HepG2 (cell line): ENCODE measurements around the gene INHBE. TPM values are rescaled to one million over a fixed set of nuclear protein-coding genes. Genes with fewer than 3 reads are reported as not detected.

Experiments
- CEBPB ChIP-seq: IDR thresholded peaks from 2 replicates; pipeline ENCODE4 v1.6.1; 2011; ENCODE audit warnings: low read depth, low read length, improper control_type of control experiment, borderline replicate concordance
- FOXK1 ChIP-seq: sonication (generic); formaldehyde crosslinking; IDR thresholded peaks from 2 replicates; pipeline ENCODE4 v1.4.0; 2020; ENCODE audit warnings: low read depth, missing genetic modification reagents, borderline replicate concordance
- NCOA2 ChIP-seq: sonication (generic); formaldehyde crosslinking; IDR thresholded peaks from 2 replicates; pipeline ENCODE4 v1.8.0; 2022; ENCODE audit warnings: inconsistent platforms
- POLR2G ChIP-seq: fragments of 200-400 bp; formaldehyde crosslinking; IDR thresholded peaks from 2 replicates; pipeline ENCODE4 v1.6.1; 2018; ENCODE audit warnings: mild to moderate bottlenecking, low read depth, low read length, moderate library complexity
- SAP130 ChIP-seq: IDR thresholded peaks from 2 replicates; pipeline ENCODE4 v1.6.1; 2016; ENCODE audit warnings: low read depth
- ZNF256 ChIP-seq: sonication (generic); formaldehyde crosslinking; conservative IDR thresholded peaks from 2 replicates; pipeline ENCODE4 v1.4.0; 2020; ENCODE audit warnings: missing genetic modification reagents
- ZNF644 ChIP-seq: IDR thresholded peaks from 2 replicates; pipeline ENCODE4 v1.6.1; 2016; ENCODE audit warnings: low read depth
- polyA plus RNA-seq, 8 experiments: library from polyadenylated mRNA; depleted of rRNA in 3 of 8; stranded (reverse) in 7 of 8; unstranded in 1 of 8; fragments of >200 nt; fragmentation: Illumina TruSeq in 4 of 8; extraction: Trizol in 4 of 8; gene quantifications; 2 replicates each; pipeline versions ENCODE4 v1.2.1 to v1.2.3, GENCODE V29; 2011 to 2016; ENCODE audit warnings: low read depth in 4 of 8, missing spikeins in 1 of 8, mixed read lengths in 1 of 8; ENCODE audit not compliant: insufficient read depth in 1 of 8
- total RNA-seq, 5 experiments: library from RNA; depleted of rRNA; stranded (reverse); fragments of >200 nt; fragmentation: Illumina TruSeq; extraction: Trizol; gene quantifications; 2 replicates each; pipeline ENCODE4 v1.2.3, GENCODE V29; 2016; ENCODE audit warnings: low read depth in 1 of 5
- TF ChIP-seq, protein P1 (sequence below): IDR thresholded peaks from 2 replicates; pipeline ENCODE4 v1.6.1; 2016; ENCODE audit warnings: low read depth, missing genetic modification reagents, missing compliant biosample characterization
- TF ChIP-seq, protein P2 (sequence below): sonication (generic); formaldehyde crosslinking; IDR thresholded peaks from 2 replicates; pipeline ENCODE4 v1.9.0; 2021; ENCODE audit warnings: missing genetic modification reagents, mild to moderate bottlenecking, borderline replicate concordance
- TF ChIP-seq, protein P3 (sequence below): sonication (generic); formaldehyde crosslinking; IDR thresholded peaks from 2 replicates; pipeline ENCODE4; 2020; ENCODE audit warnings: missing genetic modification reagents, mild to moderate bottlenecking, borderline replicate concordance
- TF ChIP-seq, protein P4 (sequence below): sonication (generic); formaldehyde crosslinking; IDR thresholded peaks from 2 replicates; pipeline ENCODE4 v1.8.0; 2022; ENCODE audit warnings: mild to moderate bottlenecking, missing genetic modification reagents; ENCODE audit not compliant: insufficient replicate concordance

INHBE gene
- total and polyA plus RNA-seq, 2 of the 13 experiments (the other 11 are each of a cell fraction or from before 2014, with no cell fraction given), result 17.0 to 32.0 TPM

DNA sequence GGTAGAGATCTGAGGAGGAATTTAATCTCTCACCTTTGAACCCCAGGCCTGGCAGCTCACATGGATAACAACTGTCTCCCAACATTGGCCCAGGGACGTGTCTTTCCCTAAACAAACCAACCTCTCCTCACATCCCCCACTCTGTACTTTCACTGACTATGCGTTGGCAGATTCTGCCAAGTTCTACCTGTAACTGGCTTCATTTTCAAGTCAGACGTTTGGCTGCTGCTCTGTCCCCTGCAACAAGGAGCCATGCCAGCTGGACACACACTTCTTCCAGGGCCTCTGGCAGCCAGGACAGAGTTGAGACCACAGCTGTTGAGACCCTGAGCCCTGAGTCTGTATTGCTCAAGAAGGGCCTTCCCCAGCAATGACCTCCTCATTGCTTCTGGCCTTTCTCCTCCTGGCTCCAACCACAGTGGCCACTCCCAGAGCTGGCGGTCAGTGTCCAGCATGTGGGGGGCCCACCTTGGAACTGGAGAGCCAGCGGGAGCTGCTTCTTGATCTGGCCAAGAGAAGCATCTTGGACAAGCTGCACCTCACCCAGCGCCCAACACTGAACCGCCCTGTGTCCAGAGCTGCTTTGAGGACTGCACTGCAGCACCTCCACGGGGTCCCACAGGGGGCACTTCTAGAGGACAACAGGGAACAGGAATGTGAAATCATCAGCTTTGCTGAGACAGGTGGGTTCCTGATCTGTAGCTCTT is 20.4 kb upstream of the INHBE start, which contains the start of gene INHBC (continued):
- TF ChIP-seq, protein P1, sequence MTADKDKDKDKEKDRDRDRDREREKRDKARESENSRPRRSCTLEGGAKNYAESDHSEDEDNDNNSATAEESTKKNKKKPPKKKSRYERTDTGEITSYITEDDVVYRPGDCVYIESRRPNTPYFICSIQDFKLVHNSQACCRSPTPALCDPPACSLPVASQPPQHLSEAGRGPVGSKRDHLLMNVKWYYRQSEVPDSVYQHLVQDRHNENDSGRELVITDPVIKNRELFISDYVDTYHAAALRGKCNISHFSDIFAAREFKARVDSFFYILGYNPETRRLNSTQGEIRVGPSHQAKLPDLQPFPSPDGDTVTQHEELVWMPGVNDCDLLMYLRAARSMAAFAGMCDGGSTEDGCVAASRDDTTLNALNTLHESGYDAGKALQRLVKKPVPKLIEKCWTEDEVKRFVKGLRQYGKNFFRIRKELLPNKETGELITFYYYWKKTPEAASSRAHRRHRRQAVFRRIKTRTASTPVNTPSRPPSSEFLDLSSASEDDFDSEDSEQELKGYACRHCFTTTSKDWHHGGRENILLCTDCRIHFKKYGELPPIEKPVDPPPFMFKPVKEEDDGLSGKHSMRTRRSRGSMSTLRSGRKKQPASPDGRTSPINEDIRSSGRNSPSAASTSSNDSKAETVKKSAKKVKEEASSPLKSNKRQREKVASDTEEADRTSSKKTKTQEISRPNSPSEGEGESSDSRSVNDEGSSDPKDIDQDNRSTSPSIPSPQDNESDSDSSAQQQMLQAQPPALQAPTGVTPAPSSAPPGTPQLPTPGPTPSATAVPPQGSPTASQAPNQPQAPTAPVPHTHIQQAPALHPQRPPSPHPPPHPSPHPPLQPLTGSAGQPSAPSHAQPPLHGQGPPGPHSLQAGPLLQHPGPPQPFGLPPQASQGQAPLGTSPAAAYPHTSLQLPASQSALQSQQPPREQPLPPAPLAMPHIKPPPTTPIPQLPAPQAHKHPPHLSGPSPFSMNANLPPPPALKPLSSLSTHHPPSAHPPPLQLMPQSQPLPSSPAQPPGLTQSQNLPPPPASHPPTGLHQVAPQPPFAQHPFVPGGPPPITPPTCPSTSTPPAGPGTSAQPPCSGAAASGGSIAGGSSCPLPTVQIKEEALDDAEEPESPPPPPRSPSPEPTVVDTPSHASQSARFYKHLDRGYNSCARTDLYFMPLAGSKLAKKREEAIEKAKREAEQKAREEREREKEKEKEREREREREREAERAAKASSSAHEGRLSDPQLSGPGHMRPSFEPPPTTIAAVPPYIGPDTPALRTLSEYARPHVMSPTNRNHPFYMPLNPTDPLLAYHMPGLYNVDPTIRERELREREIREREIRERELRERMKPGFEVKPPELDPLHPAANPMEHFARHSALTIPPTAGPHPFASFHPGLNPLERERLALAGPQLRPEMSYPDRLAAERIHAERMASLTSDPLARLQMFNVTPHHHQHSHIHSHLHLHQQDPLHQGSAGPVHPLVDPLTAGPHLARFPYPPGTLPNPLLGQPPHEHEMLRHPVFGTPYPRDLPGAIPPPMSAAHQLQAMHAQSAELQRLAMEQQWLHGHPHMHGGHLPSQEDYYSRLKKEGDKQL (CRISPR knock-in tag), result no peak
- TF ChIP-seq ZNF644 (CRISPR knock-in tag) (no peak), FOXK1 (CRISPR knock-in tag) (peak; percentile 19; the same call in 1 of the 2 replicates), SAP130 (CRISPR knock-in tag) (peak; percentile 38), NCOA2 (CRISPR knock-in tag) (no peak), POLR2G (peak; percentile 71), ZNF256 (CRISPR knock-in tag) (no peak), CEBPB (peak; percentile 80; the same call in 1 of the 2 replicates)
- TF ChIP-seq, protein P2, sequence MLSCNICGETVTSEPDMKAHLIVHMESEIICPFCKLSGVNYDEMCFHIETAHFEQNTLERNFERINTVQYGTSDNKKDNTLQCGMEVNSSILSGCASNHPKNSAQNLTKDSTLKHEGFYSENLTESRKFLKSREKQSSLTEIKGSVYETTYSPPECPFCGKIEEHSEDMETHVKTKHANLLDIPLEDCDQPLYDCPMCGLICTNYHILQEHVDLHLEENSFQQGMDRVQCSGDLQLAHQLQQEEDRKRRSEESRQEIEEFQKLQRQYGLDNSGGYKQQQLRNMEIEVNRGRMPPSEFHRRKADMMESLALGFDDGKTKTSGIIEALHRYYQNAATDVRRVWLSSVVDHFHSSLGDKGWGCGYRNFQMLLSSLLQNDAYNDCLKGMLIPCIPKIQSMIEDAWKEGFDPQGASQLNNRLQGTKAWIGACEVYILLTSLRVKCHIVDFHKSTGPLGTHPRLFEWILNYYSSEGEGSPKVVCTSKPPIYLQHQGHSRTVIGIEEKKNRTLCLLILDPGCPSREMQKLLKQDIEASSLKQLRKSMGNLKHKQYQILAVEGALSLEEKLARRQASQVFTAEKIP (CRISPR knock-in tag), result no peak
- TF ChIP-seq, protein P3, sequence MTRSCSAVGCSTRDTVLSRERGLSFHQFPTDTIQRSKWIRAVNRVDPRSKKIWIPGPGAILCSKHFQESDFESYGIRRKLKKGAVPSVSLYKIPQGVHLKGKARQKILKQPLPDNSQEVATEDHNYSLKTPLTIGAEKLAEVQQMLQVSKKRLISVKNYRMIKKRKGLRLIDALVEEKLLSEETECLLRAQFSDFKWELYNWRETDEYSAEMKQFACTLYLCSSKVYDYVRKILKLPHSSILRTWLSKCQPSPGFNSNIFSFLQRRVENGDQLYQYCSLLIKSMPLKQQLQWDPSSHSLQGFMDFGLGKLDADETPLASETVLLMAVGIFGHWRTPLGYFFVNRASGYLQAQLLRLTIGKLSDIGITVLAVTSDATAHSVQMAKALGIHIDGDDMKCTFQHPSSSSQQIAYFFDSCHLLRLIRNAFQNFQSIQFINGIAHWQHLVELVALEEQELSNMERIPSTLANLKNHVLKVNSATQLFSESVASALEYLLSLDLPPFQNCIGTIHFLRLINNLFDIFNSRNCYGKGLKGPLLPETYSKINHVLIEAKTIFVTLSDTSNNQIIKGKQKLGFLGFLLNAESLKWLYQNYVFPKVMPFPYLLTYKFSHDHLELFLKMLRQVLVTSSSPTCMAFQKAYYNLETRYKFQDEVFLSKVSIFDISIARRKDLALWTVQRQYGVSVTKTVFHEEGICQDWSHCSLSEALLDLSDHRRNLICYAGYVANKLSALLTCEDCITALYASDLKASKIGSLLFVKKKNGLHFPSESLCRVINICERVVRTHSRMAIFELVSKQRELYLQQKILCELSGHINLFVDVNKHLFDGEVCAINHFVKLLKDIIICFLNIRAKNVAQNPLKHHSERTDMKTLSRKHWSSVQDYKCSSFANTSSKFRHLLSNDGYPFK (CRISPR knock-in tag), result peak; percentile 66; the same call in 1 of the 2 replicates
- TF ChIP-seq, protein P4, sequence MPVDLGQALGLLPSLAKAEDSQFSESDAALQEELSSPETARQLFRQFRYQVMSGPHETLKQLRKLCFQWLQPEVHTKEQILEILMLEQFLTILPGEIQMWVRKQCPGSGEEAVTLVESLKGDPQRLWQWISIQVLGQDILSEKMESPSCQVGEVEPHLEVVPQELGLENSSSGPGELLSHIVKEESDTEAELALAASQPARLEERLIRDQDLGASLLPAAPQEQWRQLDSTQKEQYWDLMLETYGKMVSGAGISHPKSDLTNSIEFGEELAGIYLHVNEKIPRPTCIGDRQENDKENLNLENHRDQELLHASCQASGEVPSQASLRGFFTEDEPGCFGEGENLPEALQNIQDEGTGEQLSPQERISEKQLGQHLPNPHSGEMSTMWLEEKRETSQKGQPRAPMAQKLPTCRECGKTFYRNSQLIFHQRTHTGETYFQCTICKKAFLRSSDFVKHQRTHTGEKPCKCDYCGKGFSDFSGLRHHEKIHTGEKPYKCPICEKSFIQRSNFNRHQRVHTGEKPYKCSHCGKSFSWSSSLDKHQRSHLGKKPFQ (CRISPR knock-in tag), result peak; percentile 62
